ENCODE measurements around the gene TUBG2. TPM values are rescaled to one million over a fixed set of nuclear protein-coding genes. Genes with fewer than 3 reads are reported as not detected.

Gene TUBG2
- total and polyA plus RNA-seq, 9 donors, result 19.4 to 30.0 (median 22.9) TPM

GRCh38 chr17:42687707-42688320 is 28.7 kb downstream of the TUBG2 start:
- Histone ChIP-seq H3K27ac (no peak overlapping the region), H3K36me3 (no peaks in the 10 kb centered on the region)
- intact Hi-C loops (cut with DNase I), result loop anchor here in 1 of 4 donors (10.0 kb wide), 2 partner anchors 57 to 687 kb away; partner anchors contain the start of gene EZH1

GRCh38 chr17:42690596-42690995 is 31.5 kb downstream of the TUBG2 start:
- WGBS, 3 donors, result 77 to 80% (median 79%) methylated on average over 10 of the region's 10 CpGs
- no peaks in the 10 kb centered on the region for H3K4me1 ChIP-seq (ENCODE audit: insufficient read depth)
- TF ChIP-seq EP300 (IDR thresholded peaks at IDR 0.05) (no peak), CTCF (IDR thresholded peaks at IDR 0.05) (no peak), POLR2A (IDR thresholded peaks at IDR 0.05) (no peak)
- intact Hi-C loops (cut with DNase I), result no loop called here
- H3K9me3 ChIP-seq, result no peaks in the 10 kb centered on the region
- no peak overlapping the region for H3K27ac ChIP-seq
- DNase-seq, result no peak
- H3K36me3 ChIP-seq, result no peaks in the 10 kb centered on the region
- no peaks in the 10 kb centered on the region for H3K27me3 ChIP-seq
- H3K4me3 ChIP-seq, result no peak overlapping the region

More at GRCh38 chr17:42687707-42688320, 28.7 kb downstream of the TUBG2 start:
- 78 to 81% (median 79%) methylated on average over 27 of the region's 27 CpGs for WGBS, 3 donors
- no peaks in the 10 kb centered on the region for H3K27me3 ChIP-seq
- no peaks in the 10 kb centered on the region for H3K9me3 ChIP-seq
- DNase-seq, result no peak
- TF ChIP-seq CTCF (IDR thresholded peaks at IDR 0.05) (no peak), POLR2A (IDR thresholded peaks at IDR 0.05) (no peak), EP300 (IDR thresholded peaks at IDR 0.05) (no peak)
- H3K4me3 ChIP-seq, result no peak overlapping the region
- peaks cover 6% of the 10 kb centered on the region for H3K4me1 ChIP-seq (ENCODE audit: insufficient read depth)

GRCh38 chr17:42691021-42691545 is 32.0 kb downstream of the TUBG2 start:
- H3K36me3 ChIP-seq, result no peaks in the 10 kb centered on the region
- H3K27me3 ChIP-seq, result no peaks in the 10 kb centered on the region
- WGBS, 3 donors, result 85 to 89% (median 86%) methylated on average over 12 of the region's 12 CpGs
- DNase-seq, result no peak
- no peak overlapping the region for H3K4me3 ChIP-seq
- no peak overlapping the region for H3K27ac ChIP-seq
- intact Hi-C loops (cut with DNase I), result no loop called here
- no peaks in the 10 kb centered on the region for H3K4me1 ChIP-seq (ENCODE audit: insufficient read depth)
- H3K9me3 ChIP-seq, result no peaks in the 10 kb centered on the region
- TF ChIP-seq EP300 (IDR thresholded peaks at IDR 0.05), result no peak
- no peak for TF ChIP-seq CTCF (IDR thresholded peaks at IDR 0.05)
- no peak for TF ChIP-seq POLR2A (IDR thresholded peaks at IDR 0.05)

- WGBS, 3 donors, result 65 to 73% (median 67%) methylated on average over 11 of the region's 11 CpGs
- Histone ChIP-seq H3K36me3 (no peaks in the 10 kb centered on the region), H3K27me3 (no peaks in the 10 kb centered on the region), H3K4me3 (no peak overlapping the region), H3K27ac (no peak overlapping the region), H3K9me3 (no peaks in the 10 kb centered on the region), H3K4me1 (ENCODE audit: insufficient read depth) (no peaks in the 10 kb centered on the region)
- no peak for TF ChIP-seq CTCF (IDR thresholded peaks at IDR 0.05)
- no peak for DNase-seq
- intact Hi-C loops (cut with DNase I), result no loop called here
These were observed 33.4 kb downstream of the TUBG2 start for GRCh38 chr17:42692489-42692888.
